D721Med (cell line): ENCODE results near the gene GHR.
"Not testable (repeated sequence)": the region's sequence is repeated elsewhere in the genome, so short reads cannot be mapped to it uniquely, and the experiment has no call there.

ENCODE experiments used
- DNase-seq: peaks from one replicate; pipeline ENCODE4 v3.0.0; 2011; ENCODE audit warnings: low spot score; ENCODE audit not compliant: insufficient read length
- FAIRE-seq: peaks from 2 replicates; lab custom pipeline; 2011; peaks lifted over from hg19 to GRCh38; lab: Jason Lieb, UNC
- TF ChIP-seq, protein P1 (sequence below): IDR thresholded peaks from 2 replicates; pipeline ENCODE4 v1.5.1; 2012; ENCODE audit warnings: mild to moderate bottlenecking, control low read depth; ENCODE audit not compliant: insufficient read depth; ENCODE audit errors: missing control alignments

The GHR gene

DNA sequence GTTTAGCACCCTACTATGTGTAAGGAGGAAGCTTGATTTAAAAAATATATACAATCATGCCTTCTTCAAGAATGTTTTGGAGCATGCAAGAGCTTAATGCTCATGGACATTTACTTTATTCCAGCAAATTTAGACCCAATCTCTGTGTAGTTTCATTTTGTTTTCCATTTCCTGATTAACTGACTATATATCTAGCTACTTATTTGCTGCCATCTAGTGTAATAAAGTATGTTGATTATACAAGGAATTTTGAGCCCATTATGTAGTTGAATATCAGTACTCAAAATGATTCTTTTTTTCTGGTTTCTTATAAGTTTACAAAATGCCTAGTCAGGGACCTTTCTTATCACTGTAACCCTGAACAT is 233.4 kb downstream of the GHR start:
- FAIRE-seq (no peak), DNase-seq (no peak)
- TF ChIP-seq, protein P1, sequence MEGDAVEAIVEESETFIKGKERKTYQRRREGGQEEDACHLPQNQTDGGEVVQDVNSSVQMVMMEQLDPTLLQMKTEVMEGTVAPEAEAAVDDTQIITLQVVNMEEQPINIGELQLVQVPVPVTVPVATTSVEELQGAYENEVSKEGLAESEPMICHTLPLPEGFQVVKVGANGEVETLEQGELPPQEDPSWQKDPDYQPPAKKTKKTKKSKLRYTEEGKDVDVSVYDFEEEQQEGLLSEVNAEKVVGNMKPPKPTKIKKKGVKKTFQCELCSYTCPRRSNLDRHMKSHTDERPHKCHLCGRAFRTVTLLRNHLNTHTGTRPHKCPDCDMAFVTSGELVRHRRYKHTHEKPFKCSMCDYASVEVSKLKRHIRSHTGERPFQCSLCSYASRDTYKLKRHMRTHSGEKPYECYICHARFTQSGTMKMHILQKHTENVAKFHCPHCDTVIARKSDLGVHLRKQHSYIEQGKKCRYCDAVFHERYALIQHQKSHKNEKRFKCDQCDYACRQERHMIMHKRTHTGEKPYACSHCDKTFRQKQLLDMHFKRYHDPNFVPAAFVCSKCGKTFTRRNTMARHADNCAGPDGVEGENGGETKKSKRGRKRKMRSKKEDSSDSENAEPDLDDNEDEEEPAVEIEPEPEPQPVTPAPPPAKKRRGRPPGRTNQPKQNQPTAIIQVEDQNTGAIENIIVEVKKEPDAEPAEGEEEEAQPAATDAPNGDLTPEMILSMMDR: peak; percentile 33

DNA sequence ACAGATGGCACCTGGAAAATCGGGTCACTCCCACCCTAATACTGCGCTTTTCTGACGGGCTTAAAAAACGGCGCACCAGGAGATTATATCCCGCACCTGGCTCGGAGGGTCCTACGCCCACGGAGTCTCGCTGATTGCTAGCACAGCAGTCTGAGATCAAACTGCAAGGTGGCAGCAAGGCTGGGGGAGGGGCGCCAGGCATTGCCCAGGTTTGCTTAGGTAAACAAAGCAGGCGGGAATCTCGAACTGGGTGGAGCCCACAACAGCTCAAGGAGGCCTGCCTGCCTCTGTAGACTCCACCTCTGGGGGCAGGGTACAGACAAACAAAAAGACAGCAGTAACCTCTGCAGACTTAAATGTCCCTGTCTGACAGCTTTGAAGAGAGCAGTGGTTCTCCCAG is 236.6 kb downstream of the GHR start:
- FAIRE-seq, DNase-seq: not testable (repeated sequence)

DNA sequence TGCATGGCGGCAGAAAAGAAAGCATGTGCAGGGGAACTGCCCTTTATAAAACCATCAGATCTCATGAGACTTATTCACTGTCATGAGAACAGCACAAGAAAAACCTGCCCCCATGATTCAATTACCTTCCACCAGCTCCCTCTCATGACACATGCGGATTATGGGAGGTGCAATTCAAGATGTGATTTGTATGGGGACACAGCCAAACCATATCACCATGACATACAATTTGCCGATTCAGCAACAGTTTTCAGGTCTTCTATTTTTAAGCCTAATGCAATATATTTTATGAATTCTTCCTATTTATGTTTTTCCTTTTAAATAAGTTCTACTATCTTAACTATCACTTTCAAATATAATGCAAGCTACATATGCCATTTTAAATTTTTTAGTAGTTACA is 242.6 kb downstream of the GHR start:
- FAIRE-seq (no peak), DNase-seq (no peak)

DNA sequence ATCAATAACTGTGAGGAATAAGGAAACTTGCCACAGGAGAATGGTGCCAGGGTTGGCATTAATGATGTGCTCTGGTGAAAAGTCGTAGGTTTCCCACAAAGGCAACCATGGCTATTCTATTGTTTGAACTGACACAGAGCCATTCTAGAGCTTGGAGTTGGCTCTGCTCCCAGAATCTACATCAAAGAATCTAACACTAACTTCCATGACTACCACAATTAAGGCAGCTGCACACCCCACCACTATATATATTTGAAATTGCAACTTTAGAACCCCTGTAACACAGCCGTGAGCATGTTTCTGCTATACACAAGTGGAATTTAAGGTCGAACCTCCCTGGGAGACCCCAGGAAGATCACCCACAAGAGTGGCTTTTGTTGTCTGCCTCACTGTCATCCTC is 243.6 kb downstream of the GHR start:
- no peak for DNase-seq
- TF ChIP-seq, protein P1: no peak
- no peak for FAIRE-seq

More for the DNA sequence above, 242.6 kb downstream of the GHR start:
- TF ChIP-seq, protein P1: no peak

DNA sequence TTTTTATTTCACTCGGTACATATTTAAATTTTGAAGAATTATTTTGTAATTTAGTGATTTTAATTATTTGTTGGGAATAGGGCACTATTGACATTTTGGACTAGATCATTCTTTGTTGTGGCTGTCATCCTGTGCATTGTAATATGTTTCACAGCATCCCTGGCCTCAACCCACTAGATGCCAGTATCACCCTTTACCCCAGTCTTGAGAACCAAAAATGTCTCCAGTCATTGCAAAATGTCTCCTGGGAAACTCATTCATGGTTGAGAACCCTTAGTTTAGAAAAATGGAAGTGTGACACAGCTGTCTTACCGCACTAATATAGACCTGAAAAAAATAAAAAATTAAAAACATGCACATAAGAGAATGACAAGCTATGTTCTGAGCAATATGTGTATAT is 245.0 kb downstream of the GHR start:
- TF ChIP-seq, protein P1: no peak
- no peak for DNase-seq
- no peak for FAIRE-seq

DNA sequence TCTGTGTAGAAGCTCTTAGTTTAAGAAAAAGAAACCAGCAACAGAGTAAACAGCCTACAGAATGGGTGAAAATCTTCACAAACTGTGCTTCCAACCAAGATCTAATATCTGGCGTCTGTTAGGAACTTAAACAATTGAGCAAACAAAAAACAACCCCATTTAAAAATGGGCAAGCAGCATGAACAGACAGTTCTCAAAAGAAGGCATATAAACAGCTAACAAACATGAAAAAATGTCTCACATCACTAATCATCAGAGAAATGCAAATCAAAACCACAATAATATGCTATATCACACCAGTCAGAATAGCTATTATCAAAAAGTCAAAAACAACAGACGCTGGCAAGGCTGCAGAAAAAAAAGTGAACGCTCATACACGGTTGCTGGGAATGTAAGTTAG is 249.7 kb downstream of the GHR start:
- TF ChIP-seq, protein P1: no peak
- DNase-seq (no peak), FAIRE-seq (no peak)

DNA sequence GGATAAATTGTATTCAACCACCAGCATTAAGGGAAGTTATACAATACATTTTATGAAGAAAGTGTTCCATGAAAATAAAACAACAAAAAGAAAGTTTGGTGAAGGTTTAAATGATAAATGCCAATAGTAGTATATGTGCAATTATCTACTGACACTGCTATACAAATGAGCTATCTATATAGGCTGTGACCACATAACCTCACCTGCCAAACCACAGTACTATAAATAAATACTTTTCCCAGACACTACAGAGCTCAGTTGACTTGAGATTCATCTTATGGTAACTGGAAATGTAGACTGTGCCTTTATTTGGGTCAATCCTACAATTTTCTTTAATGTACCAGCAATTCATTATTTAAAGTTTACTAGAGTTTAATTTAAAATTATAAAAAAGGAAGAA is 252.4 kb downstream of the GHR start:
- TF ChIP-seq, protein P1: no peak
- FAIRE-seq: no peak
- no peak for DNase-seq

DNA sequence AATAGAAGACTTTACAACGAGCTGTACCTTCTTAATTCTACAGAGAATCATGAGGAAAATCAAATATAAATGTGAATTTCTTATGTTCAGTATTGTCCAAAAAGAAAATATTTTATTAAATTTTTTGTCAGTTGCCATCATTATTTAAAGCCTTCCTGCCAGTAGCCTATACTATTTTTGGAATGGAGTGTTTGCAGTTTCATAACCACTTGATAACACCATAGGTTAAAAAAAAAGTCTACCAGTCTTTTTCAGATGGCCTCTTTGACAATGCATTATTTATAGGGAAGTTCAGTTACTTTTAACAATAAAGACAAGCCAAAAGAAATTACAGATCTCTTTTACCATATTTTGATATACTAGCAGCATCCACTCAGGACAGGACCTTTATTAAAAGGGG is 253.1 kb downstream of the GHR start:
- TF ChIP-seq, protein P1: no peak
- no peak for DNase-seq
- no peak for FAIRE-seq
